ENCODE results near the gene KLK3. TPM values are rescaled to one million over a fixed set of nuclear protein-coding genes. Genes with fewer than 3 reads are reported as not detected.
A peak's percentile ranks its signal among the peaks of the same experiment; 100 is the strongest.

The KLK3 gene
- polyA plus RNA-seq, 1 donor, result 0.90 TPM

- Histone ChIP-seq H3K27ac (ENCODE audit: low read length) (peak overlapping the region; percentile 29), H3K4me3 (ENCODE audit: low read length) (no peak overlapping the region), H3K9me3 (ENCODE audit: control insufficient read depth, low read depth, low read length) (peaks cover 5% of the 10 kb centered on the region), H3K4me1 (ENCODE audit: control insufficient read depth, insufficient read depth, low read length) (peaks cover 2% of the 10 kb centered on the region), H3K36me3 (ENCODE audit: control insufficient read depth, insufficient read depth, low read length) (no peaks in the 10 kb centered on the region), H3K27me3 (ENCODE audit: control insufficient read depth, insufficient read depth, low read length) (peaks cover 8% of the 10 kb centered on the region)
- DNase-seq, result peak in 1 of 2 donors; percentile 22
- WGBS (ENCODE audit: insufficient coverage, low lambda C conversion rate), result no CpG with 5 or more reads among the region's 17 CpGs
Observed at GRCh38 chr19:50830266-50831025, 24.3 kb upstream of the KLK3 start.

GRCh38 chr19:50831026-50831396 is 23.7 kb upstream of the KLK3 start:
- Histone ChIP-seq H3K4me3 (ENCODE audit: low read length) (no peak overlapping the region), H3K9me3 (ENCODE audit: control insufficient read depth, low read depth, low read length) (peaks cover 5% of the 10 kb centered on the region), H3K4me1 (ENCODE audit: control insufficient read depth, insufficient read depth, low read length) (peaks cover 6% of the 10 kb centered on the region), H3K27me3 (ENCODE audit: control insufficient read depth, insufficient read depth, low read length) (peaks cover 11% of the 10 kb centered on the region), H3K36me3 (ENCODE audit: control insufficient read depth, insufficient read depth, low read length) (no peaks in the 10 kb centered on the region), H3K27ac (ENCODE audit: low read length) (no peak overlapping the region)
- no CpG with 5 or more reads among the region's 7 CpGs for WGBS (ENCODE audit: insufficient coverage, low lambda C conversion rate)
- no peak for DNase-seq

- Histone ChIP-seq H3K4me3 (ENCODE audit: low read length) (no peak overlapping the region), H3K27me3 (ENCODE audit: control insufficient read depth, insufficient read depth, low read length) (peaks cover 17% of the 10 kb centered on the region), H3K27ac (ENCODE audit: low read length) (no peak overlapping the region), H3K9me3 (ENCODE audit: control insufficient read depth, low read depth, low read length) (no peaks in the 10 kb centered on the region), H3K4me1 (ENCODE audit: control insufficient read depth, insufficient read depth, low read length) (peaks cover 6% of the 10 kb centered on the region), H3K36me3 (ENCODE audit: control insufficient read depth, insufficient read depth, low read length) (no peaks in the 10 kb centered on the region)
- WGBS (ENCODE audit: insufficient coverage, low lambda C conversion rate), result no CpG with 5 or more reads among the region's 8 CpGs
- DNase-seq, result no peak
Observed at GRCh38 chr19:50832666-50833065, 22.0 kb upstream of the KLK3 start.

GRCh38 chr19:50833117-50833801 is 21.5 kb upstream of the KLK3 start, which contains the start of gene KLK15:
KLK15 (minus strand) TSS chr19:50833574; CDS start chr19:50831492, 2,082 bp downstream.
- Histone ChIP-seq H3K9me3 (ENCODE audit: control insufficient read depth, low read depth, low read length) (no peaks in the 10 kb centered on the region), H3K4me1 (ENCODE audit: control insufficient read depth, insufficient read depth, low read length) (peaks cover 6% of the 10 kb centered on the region), H3K27me3 (ENCODE audit: control insufficient read depth, insufficient read depth, low read length) (peaks cover 17% of the 10 kb centered on the region), H3K4me3 (ENCODE audit: low read length) (no peak within 1 kb of the TSS), H3K36me3 (ENCODE audit: control insufficient read depth, insufficient read depth, low read length) (no peaks in the 10 kb centered on the region), H3K27ac (ENCODE audit: low read length) (no peak within 1 kb of the TSS)
- DNase-seq, result no peak
- no CpG with 5 or more reads among the region's 8 CpGs for WGBS (ENCODE audit: insufficient coverage, low lambda C conversion rate)

- Histone ChIP-seq H3K4me1 (ENCODE audit: control insufficient read depth, insufficient read depth, low read length) (peaks cover 6% of the 10 kb centered on the region), H3K27ac (ENCODE audit: low read length) (no peak overlapping the region), H3K4me3 (ENCODE audit: low read length) (no peak overlapping the region), H3K9me3 (ENCODE audit: control insufficient read depth, low read depth, low read length) (no peaks in the 10 kb centered on the region), H3K27me3 (ENCODE audit: control insufficient read depth, insufficient read depth, low read length) (peaks cover 17% of the 10 kb centered on the region), H3K36me3 (ENCODE audit: control insufficient read depth, insufficient read depth, low read length) (no peaks in the 10 kb centered on the region)
- no peak for DNase-seq
- no CpG with 5 or more reads among the region's 6 CpGs for WGBS (ENCODE audit: insufficient coverage, low lambda C conversion rate)
Observed at GRCh38 chr19:50833802-50834167, 20.9 kb upstream of the KLK3 start.

- H3K27me3 ChIP-seq (ENCODE audit: control insufficient read depth, insufficient read depth, low read length), result peaks cover 17% of the 10 kb centered on the region
- peak overlapping the region; percentile 56 for H3K4me3 ChIP-seq (ENCODE audit: low read length)
- WGBS (ENCODE audit: insufficient coverage, low lambda C conversion rate), result no CpG with 5 or more reads among the region's 13 CpGs
- no peak overlapping the region for H3K27ac ChIP-seq (ENCODE audit: low read length)
- no peaks in the 10 kb centered on the region for H3K36me3 ChIP-seq (ENCODE audit: control insufficient read depth, insufficient read depth, low read length)
- H3K4me1 ChIP-seq (ENCODE audit: control insufficient read depth, insufficient read depth, low read length), result peaks cover 6% of the 10 kb centered on the region
- H3K9me3 ChIP-seq (ENCODE audit: control insufficient read depth, low read depth, low read length), result peaks cover 2% of the 10 kb centered on the region
- DNase-seq, result no peak
Observed at GRCh38 chr19:50835103-50835784, 19.5 kb upstream of the KLK3 start.

- DNase-seq, result peak; percentile 60 to 79
- 20% methylated on average over 2 of the region's 67 CpGs for WGBS (ENCODE audit: insufficient coverage, low lambda C conversion rate)
- H3K27ac ChIP-seq (ENCODE audit: low read length), result no peak overlapping the region
- H3K9me3 ChIP-seq (ENCODE audit: control insufficient read depth, low read depth, low read length), result peaks cover 2% of the 10 kb centered on the region
- peaks cover 17% of the 10 kb centered on the region for H3K27me3 ChIP-seq (ENCODE audit: control insufficient read depth, insufficient read depth, low read length)
- no peaks in the 10 kb centered on the region for H3K36me3 ChIP-seq (ENCODE audit: control insufficient read depth, insufficient read depth, low read length)
- H3K4me1 ChIP-seq (ENCODE audit: control insufficient read depth, insufficient read depth, low read length), result peaks cover 6% of the 10 kb centered on the region
- H3K4me3 ChIP-seq (ENCODE audit: low read length), result peak overlapping the region; percentile 56
Observed at GRCh38 chr19:50835785-50836542, 18.8 kb upstream of the KLK3 start.

- Histone ChIP-seq H3K4me3 (ENCODE audit: low read length) (no peak overlapping the region), H3K4me1 (ENCODE audit: control insufficient read depth, insufficient read depth, low read length) (peaks cover 6% of the 10 kb centered on the region), H3K36me3 (ENCODE audit: control insufficient read depth, insufficient read depth, low read length) (no peaks in the 10 kb centered on the region), H3K9me3 (ENCODE audit: control insufficient read depth, low read depth, low read length) (peaks cover 2% of the 10 kb centered on the region), H3K27me3 (ENCODE audit: control insufficient read depth, insufficient read depth, low read length) (peaks cover 17% of the 10 kb centered on the region), H3K27ac (ENCODE audit: low read length) (no peak overlapping the region)
- WGBS (ENCODE audit: insufficient coverage, low lambda C conversion rate), result no CpG with 5 or more reads among the region's 19 CpGs
- DNase-seq, result no peak
Observed at GRCh38 chr19:50836543-50837195, 18.0 kb upstream of the KLK3 start.

- Histone ChIP-seq H3K9me3 (ENCODE audit: control insufficient read depth, low read depth, low read length) (peaks cover 2% of the 10 kb centered on the region), H3K4me3 (ENCODE audit: low read length) (no peak overlapping the region), H3K4me1 (ENCODE audit: control insufficient read depth, insufficient read depth, low read length) (peaks cover 6% of the 10 kb centered on the region), H3K27me3 (ENCODE audit: control insufficient read depth, insufficient read depth, low read length) (peaks cover 17% of the 10 kb centered on the region), H3K36me3 (ENCODE audit: control insufficient read depth, insufficient read depth, low read length) (no peaks in the 10 kb centered on the region), H3K27ac (ENCODE audit: low read length) (no peak overlapping the region)
- WGBS (ENCODE audit: insufficient coverage, low lambda C conversion rate), result no CpG with 5 or more reads among the region's 10 CpGs
- DNase-seq, result no peak
Observed at GRCh38 chr19:50837300-50837699, 17.4 kb upstream of the KLK3 start.
